ENCODE data around the gene DAZL.
"Not testable (repeated sequence)": the region's sequence is repeated elsewhere in the genome, so short reads cannot be mapped to it uniquely, and the experiment has no call there.

The DAZL gene

GRCh38 chr3:16604887-16605602 lies at the start of gene DAZL:
Gene DAZL (minus strand): TSS chr3:16605423. CDS start chr3:16605205, 218 bp downstream.
- DNase-seq (ENCODE audit: low read depth in 3 of 3): no peak

GRCh38 chr3:16654976-16655375 lies 49.8 kb upstream of the DAZL start:
- DNase-seq (ENCODE audit: low read depth in 3 of 3): no peak

GRCh38 chr3:16653712-16654111 lies 48.5 kb upstream of the DAZL start:
- DNase-seq (ENCODE audit: low read depth in 3 of 3): no peak

- DNase-seq (ENCODE audit: low read depth in 3 of 3): no peak
These were observed 42.4 kb upstream of the DAZL start for GRCh38 chr3:16647668-16648067.

GRCh38 chr3:16639806-16640205 lies 34.6 kb upstream of the DAZL start:
- DNase-seq (ENCODE audit: low read depth in 3 of 3): no peak

- DNase-seq (ENCODE audit: low read depth in 3 of 3): no peak
These were observed 28.7 kb upstream of the DAZL start for GRCh38 chr3:16633948-16634347.

GRCh38 chr3:16632395-16632794 lies 27.2 kb upstream of the DAZL start:
- DNase-seq (ENCODE audit: low read depth in 3 of 3): no peak

- DNase-seq (ENCODE audit: low read depth in 3 of 3): no peak
These were observed 13.5 kb upstream of the DAZL start for GRCh38 chr3:16618721-16619120.

GRCh38 chr3:16617155-16617554 lies 11.9 kb upstream of the DAZL start:
- DNase-seq (ENCODE audit: low read depth in 3 of 3): not testable (repeated sequence)

GRCh38 chr3:16616083-16616482 lies 10.9 kb upstream of the DAZL start:
- DNase-seq (ENCODE audit: low read depth in 3 of 3): no peak

GRCh38 chr3:16614033-16615031 lies 9.1 kb upstream of the DAZL start:
- DNase-seq (ENCODE audit: low read depth in 3 of 3): no peak

- no peak for DNase-seq (ENCODE audit: low read depth in 3 of 3)
These were observed 4.8 kb upstream of the DAZL start for GRCh38 chr3:16609927-16610580.

GRCh38 chr3:16608816-16609215 lies 3.6 kb upstream of the DAZL start:
- no peak for DNase-seq (ENCODE audit: low read depth in 3 of 3)

GRCh38 chr3:16607718-16608117 lies 2.5 kb upstream of the DAZL start:
- no peak for DNase-seq (ENCODE audit: low read depth in 3 of 3)

GRCh38 chr3:16606398-16606797 lies 1.2 kb upstream of the DAZL start:
- DNase-seq (ENCODE audit: low read depth in 3 of 3): no peak

GRCh38 chr3:16605966-16606365 lies 743 bp upstream of the DAZL start:
- DNase-seq (ENCODE audit: low read depth in 3 of 3): no peak

- DNase-seq (ENCODE audit: low read depth in 3 of 3): no peak
These were observed 790 bp downstream of the DAZL start for GRCh38 chr3:16604433-16604832.

GRCh38 chr3:16601537-16602005 lies 3.7 kb downstream of the DAZL start:
- DNase-seq (ENCODE audit: low read depth in 3 of 3): no peak

- DNase-seq (ENCODE audit: low read depth in 3 of 3): peak; percentile 69 to 81 (median 76)
These were observed 4.3 kb downstream of the DAZL start for GRCh38 chr3:16600780-16601536.

- no peak for DNase-seq (ENCODE audit: low read depth in 3 of 3)
These were observed 5.5 kb downstream of the DAZL start for GRCh38 chr3:16599694-16600093.

- DNase-seq (ENCODE audit: low read depth in 3 of 3): peak in 1 of 3 experiments; percentile 15
These were observed 8.7 kb downstream of the DAZL start for GRCh38 chr3:16596352-16597032.

Data from stimulated activated CD4-positive, alpha-beta T cell treated with anti-CD3 and anti-CD28 coated beads, TNF-alpha, amount 100 ng/mL, for 24 hours (primary cell).